BE2C (cell line): Measurements from ENCODE around the gene SPATA2L.

Source experiments
- DNase-seq: peaks from one replicate; pipeline ENCODE4 v3.0.0-alpha.2; 2020
- H3K27me3 ChIP-seq: fragments of 250-450 bp; sonication (Bioruptor Pico); 2 replicates; pipeline ENCODE4 v1.5.1; 2020; ENCODE audit warnings: mild to moderate bottlenecking
- H3K36me3 ChIP-seq: fragments of 250-450 bp; sonication (Bioruptor Pico); 2 replicates; pipeline ENCODE4 v1.5.1; 2020; ENCODE audit warnings: mild to moderate bottlenecking
- H3K4me1 ChIP-seq: fragments of 250-450 bp; sonication (Bioruptor Pico); 2 replicates; pipeline ENCODE4 v1.5.1; 2020
- H3K4me3 ChIP-seq: 2 replicates; pipeline ENCODE4 v1.5.1; 2011; ENCODE audit warnings: low read depth, low read length
- H3K9me3 ChIP-seq: fragments of 250-450 bp; sonication (Bioruptor Pico); 2 replicates; pipeline ENCODE4 v1.5.1; 2020
- TF ChIP-seq, protein P1 (sequence below): IDR thresholded peaks from 2 replicates; pipeline ENCODE4 v1.5.1; 2012; ENCODE audit warnings: mild to moderate bottlenecking, low read depth, low read length

Gene SPATA2L

DNA sequence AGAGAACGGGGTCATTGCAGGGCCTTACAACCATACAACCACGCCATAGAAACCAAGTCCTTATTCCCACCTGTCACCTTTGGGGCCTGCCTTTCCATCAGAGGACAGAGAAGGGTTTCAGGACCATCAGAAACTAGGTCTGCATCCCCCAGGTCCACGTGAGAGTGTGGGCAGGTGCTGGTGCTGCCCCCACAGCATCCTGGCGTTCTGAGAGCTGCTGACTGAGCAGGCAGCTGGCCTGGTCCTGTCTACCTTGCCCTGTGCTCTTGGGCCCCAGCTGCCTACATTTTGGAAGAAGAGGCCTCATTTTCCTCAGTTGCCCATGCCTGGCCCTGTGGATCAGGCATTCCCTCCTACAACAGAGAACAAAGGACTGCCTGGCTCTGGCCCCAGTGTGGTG is 41.4 kb upstream of the SPATA2L start:
- Histone ChIP-seq H3K36me3 (peaks cover 80% of the 10 kb centered on the region), H3K4me1 (no peaks in the 10 kb centered on the region), H3K4me3 (no peak overlapping the region), H3K27me3 (no peaks in the 10 kb centered on the region), H3K9me3 (no peaks in the 10 kb centered on the region)
- TF ChIP-seq, protein P1, sequence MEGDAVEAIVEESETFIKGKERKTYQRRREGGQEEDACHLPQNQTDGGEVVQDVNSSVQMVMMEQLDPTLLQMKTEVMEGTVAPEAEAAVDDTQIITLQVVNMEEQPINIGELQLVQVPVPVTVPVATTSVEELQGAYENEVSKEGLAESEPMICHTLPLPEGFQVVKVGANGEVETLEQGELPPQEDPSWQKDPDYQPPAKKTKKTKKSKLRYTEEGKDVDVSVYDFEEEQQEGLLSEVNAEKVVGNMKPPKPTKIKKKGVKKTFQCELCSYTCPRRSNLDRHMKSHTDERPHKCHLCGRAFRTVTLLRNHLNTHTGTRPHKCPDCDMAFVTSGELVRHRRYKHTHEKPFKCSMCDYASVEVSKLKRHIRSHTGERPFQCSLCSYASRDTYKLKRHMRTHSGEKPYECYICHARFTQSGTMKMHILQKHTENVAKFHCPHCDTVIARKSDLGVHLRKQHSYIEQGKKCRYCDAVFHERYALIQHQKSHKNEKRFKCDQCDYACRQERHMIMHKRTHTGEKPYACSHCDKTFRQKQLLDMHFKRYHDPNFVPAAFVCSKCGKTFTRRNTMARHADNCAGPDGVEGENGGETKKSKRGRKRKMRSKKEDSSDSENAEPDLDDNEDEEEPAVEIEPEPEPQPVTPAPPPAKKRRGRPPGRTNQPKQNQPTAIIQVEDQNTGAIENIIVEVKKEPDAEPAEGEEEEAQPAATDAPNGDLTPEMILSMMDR, result no peak
- no peak for DNase-seq

DNA sequence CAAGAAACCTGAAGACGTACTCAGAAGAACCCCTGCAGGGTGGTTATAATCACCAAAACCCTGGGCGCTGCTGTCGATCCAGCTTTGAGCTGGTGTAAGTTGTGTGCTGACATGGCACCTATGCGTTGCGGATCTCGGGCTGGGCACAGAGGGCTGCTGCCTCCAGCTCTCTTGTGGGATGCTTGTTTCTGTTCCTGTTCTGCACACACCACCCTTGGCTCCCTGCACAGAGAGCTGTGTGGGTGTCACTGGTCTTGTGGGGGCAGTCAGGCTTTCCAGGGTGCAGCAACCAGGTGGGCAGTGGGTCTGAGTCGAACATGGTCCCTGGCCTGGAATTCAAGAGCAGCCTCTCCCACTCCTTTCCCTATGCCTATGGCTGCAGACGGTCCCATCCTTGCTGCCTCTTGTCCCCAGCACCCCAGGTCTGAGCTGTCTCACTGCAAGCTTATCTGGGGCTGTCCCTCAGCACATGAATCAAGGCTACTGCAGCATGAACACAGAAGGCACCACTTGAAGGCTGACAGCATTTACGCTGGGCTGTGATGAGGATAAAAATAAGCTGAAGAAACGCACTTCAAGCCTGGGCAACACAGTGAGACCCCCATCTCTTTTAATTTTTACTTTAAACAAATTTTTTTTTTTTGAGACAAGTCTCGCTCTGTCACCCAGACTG is 40.0 kb upstream of the SPATA2L start:
- peaks cover 82% of the 10 kb centered on the region for H3K36me3 ChIP-seq
- no peak for DNase-seq

DNA sequence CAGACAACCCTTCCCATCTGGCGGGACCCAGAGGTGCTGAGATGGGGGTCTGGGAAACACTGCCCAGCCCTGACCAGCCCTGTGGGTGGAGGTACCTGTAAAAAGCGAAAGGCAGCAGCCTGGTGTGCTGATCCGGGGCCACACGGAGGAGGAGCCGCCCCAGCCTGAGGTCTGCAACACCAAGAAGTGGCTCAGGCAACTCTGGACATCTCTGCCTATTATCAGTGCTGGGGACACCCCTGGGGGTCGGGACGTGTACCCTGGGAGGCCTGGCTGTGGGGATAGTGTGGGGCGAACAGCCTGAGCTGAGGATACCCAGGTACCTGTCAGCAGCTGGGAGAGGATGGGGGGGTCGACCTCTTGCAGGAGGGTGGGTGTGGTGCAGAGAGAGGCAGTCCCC is 37.9 kb upstream of the SPATA2L start:
- TF ChIP-seq, protein P1, result no peak
- H3K36me3 ChIP-seq, result peaks cover 90% of the 10 kb centered on the region
- H3K9me3 ChIP-seq, result no peaks in the 10 kb centered on the region
- H3K4me1 ChIP-seq, result no peaks in the 10 kb centered on the region
- DNase-seq, result no peak
- H3K27me3 ChIP-seq, result no peaks in the 10 kb centered on the region
- no peak overlapping the region for H3K4me3 ChIP-seq

More for the DNA sequence above, 40.0 kb upstream of the SPATA2L start:
- H3K27me3 ChIP-seq, result no peaks in the 10 kb centered on the region
- H3K4me1 ChIP-seq, result no peaks in the 10 kb centered on the region
- no peaks in the 10 kb centered on the region for H3K9me3 ChIP-seq
- TF ChIP-seq, protein P1, result no peak
- H3K4me3 ChIP-seq, result no peak overlapping the region

DNA sequence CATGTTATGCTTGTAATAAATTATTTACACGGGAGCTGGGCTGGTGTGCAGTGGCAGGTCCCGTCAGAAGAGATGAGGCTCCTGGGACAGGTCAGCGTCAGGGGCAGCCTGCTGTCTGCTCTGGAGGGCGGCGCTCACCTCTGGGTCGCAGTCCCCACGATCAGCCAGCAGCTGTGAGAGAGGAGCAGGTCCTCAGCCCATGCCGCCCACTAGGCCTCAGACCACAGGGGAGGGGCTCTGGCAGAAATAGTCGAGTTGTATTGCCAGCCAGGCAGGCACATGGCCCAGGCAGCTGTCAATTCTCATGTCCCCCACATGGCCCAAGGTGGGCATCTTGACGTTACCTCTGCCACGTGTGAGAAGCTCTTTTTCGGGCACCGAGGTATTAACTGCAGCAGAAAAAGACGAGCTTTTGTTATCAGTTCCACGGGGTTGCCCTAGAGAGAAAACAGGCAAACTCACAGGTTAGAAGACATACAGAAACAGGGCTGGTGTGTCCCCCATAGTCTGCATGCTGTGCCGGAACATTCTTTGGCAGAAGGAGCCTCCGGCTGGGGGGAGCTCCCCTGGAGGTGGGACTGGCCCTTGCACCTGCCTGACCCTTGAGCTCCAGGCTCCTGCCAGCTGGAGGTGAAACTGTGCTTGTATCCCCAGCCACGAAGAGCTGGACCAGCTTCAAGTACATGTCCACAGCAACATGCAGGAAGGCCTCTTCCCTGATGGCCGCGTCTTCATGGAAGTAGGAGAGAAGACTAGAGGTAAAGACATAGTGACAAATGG is 37.2 kb upstream of the SPATA2L start:
- Histone ChIP-seq H3K27me3 (no peaks in the 10 kb centered on the region), H3K9me3 (no peaks in the 10 kb centered on the region), H3K4me3 (no peak overlapping the region), H3K36me3 (peaks cover 90% of the 10 kb centered on the region), H3K4me1 (no peaks in the 10 kb centered on the region)
- TF ChIP-seq, protein P1, result no peak
- no peak for DNase-seq

DNA sequence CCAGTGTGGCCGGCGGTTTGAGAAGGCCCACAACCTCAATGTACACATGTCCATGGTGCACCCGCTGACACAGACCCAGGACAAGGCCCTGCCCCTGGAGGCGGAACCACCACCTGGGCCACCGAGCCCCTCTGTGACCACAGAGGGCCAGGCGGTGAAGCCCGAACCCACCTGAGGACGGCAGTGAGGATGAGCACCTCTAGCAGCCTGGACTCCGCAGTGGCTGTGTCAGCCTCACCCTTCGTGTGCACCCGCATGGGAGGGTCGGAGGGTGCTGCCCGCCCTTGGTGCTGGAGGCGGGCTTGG is 36.5 kb upstream of the SPATA2L start:
- H3K4me3 ChIP-seq, result no peak overlapping the region
- H3K9me3 ChIP-seq, result no peaks in the 10 kb centered on the region
- TF ChIP-seq, protein P1, result no peak
- no peaks in the 10 kb centered on the region for H3K4me1 ChIP-seq
- no peak for DNase-seq
- peaks cover 90% of the 10 kb centered on the region for H3K36me3 ChIP-seq
- no peaks in the 10 kb centered on the region for H3K27me3 ChIP-seq
